ENCODE results near the gene KDM4C.
"Not testable (repeated sequence)": the region's sequence is repeated elsewhere in the genome, so short reads cannot be mapped to it uniquely, and the experiment has no call there.

The KDM4C gene

DNA sequence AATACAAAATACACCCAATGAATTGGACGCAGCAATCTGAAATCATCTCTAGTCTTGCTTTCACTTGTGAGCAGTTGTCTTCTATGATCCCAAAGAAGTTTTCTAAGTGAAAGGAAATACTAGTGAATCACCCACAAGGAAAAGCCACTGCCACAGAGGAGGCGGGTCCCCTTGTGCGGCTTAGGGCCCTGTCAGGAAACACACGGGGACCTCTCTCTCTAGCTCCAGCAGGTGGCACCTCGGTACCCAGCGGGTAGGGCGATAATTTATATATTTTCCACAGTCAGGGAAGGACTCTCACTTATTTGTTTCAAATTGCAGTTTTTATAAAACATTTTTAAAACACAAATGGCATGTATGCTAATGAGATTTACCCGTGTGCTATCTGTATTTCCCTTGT lies 417.1 kb downstream of the KDM4C start:
- FAIRE-seq: no peak
- DNase-seq (ENCODE audit: insufficient read length): no peak
- TF ChIP-seq POLR2A (IDR thresholded peaks at IDR 0.05; ENCODE audit: low read depth, low read length) (no peak), TAF1 (IDR thresholded peaks at IDR 0.05; ENCODE audit: borderline replicate concordance, low read depth, low read length) (no peak), POLR2AphosphoS5 (IDR thresholded peaks at IDR 0.05; ENCODE audit: low read depth, low read length) (no peak)

DNA sequence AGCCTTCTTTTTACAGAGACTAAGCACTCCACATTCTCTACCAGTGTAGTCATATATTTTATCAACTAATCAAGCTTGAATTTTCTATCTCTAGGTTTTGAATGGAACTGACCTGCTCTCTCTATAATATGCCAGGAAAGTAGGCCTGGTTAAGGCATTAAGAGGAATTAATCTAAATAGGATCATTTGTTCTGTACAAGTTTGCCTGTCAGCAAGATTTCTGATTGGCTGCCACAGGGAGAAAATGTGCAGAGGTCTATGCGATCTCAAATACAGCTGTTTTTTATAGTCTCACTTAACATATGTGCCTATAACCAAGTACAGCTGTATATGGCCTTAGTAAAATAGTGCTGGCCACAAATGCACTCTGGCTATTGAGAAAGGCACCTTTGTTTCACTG lies 418.8 kb downstream of the KDM4C start:
- TF ChIP-seq POLR2A (IDR thresholded peaks at IDR 0.05; ENCODE audit: low read depth, low read length): no peak
- TF ChIP-seq POLR2AphosphoS5 (IDR thresholded peaks at IDR 0.05; ENCODE audit: low read depth, low read length): no peak
- no peak for TF ChIP-seq TAF1 (IDR thresholded peaks at IDR 0.05; ENCODE audit: borderline replicate concordance, low read depth, low read length)
- DNase-seq (ENCODE audit: insufficient read length): no peak
- no peak for FAIRE-seq

DNA sequence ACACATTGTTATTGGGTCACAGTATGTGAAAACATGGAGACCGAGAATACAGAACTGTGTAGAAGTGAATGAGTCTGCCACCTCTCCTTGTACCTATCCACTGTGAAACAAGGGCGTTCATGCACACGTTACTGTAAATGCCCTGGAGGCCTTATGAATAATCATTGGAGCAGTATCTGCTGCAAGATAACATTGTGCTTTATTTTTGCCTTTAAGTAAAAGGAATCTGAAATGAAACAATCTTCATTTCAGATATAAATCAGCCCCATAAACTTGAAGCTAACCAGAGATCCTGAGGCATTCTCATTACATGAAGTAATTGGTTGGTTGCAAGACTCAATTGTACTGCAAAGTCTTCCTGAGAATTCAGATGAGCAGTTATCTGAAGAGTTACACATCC lies 419.6 kb downstream of the KDM4C start:
- DNase-seq (ENCODE audit: insufficient read length): no peak
- TF ChIP-seq POLR2A (IDR thresholded peaks at IDR 0.05; ENCODE audit: low read depth, low read length): no peak
- no peak for TF ChIP-seq POLR2AphosphoS5 (IDR thresholded peaks at IDR 0.05; ENCODE audit: low read depth, low read length)
- no peak for TF ChIP-seq TAF1 (IDR thresholded peaks at IDR 0.05; ENCODE audit: borderline replicate concordance, low read depth, low read length)
- no peak for FAIRE-seq

DNA sequence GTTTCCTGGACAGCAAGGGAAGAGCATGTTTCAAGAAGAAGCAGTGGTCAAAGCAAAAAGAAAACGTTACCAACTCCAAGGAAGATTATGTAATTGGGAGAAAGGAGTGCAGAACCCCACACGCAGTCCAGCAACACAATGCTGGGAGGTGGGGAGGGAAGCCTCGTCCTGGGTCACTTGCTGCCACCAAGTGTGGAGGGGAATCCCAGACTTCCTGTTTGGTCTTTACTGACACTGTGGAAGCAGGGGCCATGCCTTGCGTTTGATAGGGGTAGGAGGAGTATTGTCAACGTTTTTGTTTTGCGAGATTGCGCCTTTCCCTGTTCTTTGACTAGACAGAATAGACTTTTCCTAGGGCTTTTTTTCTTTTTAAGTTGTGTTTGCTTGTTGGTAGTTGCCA lies 421.0 kb downstream of the KDM4C start:
- TF ChIP-seq TAF1 (IDR thresholded peaks at IDR 0.05; ENCODE audit: borderline replicate concordance, low read depth, low read length) (no peak), POLR2A (IDR thresholded peaks at IDR 0.05; ENCODE audit: low read depth, low read length) (no peak), POLR2AphosphoS5 (IDR thresholded peaks at IDR 0.05; ENCODE audit: low read depth, low read length) (no peak)
- FAIRE-seq (no peak), DNase-seq (ENCODE audit: insufficient read length) (no peak)

DNA sequence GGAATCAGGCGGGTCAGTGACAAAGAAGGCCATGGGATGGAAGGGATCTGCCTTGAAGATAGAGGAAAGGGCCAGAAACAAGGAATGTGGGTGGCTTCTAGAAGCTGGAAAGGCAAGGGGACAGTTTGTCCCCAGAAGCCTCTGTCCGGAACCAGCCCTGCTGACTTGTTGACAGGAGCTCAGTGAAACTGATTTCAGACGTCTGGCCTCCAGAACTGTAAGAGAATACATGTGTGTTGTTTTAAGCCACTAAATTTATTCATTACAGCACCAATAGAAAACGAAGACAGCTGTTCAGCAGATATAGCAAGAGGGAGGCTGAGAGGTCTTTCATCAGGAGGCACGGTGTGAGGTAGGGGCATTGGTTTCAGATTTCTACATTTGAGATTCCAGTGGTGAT lies 422.5 kb downstream of the KDM4C start:
- DNase-seq (ENCODE audit: insufficient read length) (no peak), FAIRE-seq (no peak)
- TF ChIP-seq POLR2A (IDR thresholded peaks at IDR 0.05; ENCODE audit: low read depth, low read length) (no peak), TAF1 (IDR thresholded peaks at IDR 0.05; ENCODE audit: borderline replicate concordance, low read depth, low read length) (no peak), POLR2AphosphoS5 (IDR thresholded peaks at IDR 0.05; ENCODE audit: low read depth, low read length) (no peak)

DNA sequence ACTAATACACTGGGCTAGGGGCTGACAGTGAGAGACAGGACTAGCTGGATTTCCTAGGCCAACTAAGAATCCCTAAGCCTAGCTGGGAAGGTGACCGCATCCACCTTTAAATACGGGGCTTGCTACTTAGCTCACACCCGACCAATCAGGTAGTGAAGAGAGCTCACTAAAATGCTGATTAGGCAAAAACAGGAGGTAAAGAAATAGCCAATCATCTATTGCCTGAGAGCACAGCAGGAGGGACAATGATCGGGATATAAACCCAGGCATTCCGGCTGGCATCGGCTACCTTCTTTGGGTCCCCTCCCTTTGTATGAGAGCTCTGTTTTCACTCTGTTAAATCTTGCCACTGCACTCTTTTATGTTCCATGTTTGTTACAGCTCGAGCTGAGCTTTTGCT lies 425.4 kb downstream of the KDM4C start:
- DNase-seq (ENCODE audit: insufficient read length); FAIRE-seq: not testable (repeated sequence)

DNA sequence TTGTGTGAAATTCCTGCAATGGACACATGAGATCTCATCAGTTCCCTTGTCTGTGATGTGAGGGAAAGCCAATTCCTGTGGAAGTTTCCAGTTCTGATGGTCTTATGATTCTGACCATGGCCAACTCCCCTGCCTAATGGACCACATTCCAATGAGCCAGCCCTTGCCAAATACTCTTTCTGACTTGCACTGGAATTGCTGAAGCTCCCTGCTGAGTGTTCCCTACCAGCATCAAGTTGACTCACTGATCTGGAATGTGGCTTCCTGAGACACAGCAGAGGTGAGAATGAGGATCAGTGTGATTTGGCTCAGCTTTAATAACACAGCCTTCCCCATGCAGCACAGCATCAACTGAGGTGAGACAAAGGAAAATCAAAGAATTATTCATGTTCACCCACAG lies 427.8 kb downstream of the KDM4C start:
- FAIRE-seq (no peak), DNase-seq (ENCODE audit: insufficient read length) (no peak)
- no peak for TF ChIP-seq POLR2AphosphoS5 (IDR thresholded peaks at IDR 0.05; ENCODE audit: low read depth, low read length)
- TF ChIP-seq POLR2A (IDR thresholded peaks at IDR 0.05; ENCODE audit: low read depth, low read length): no peak
- TF ChIP-seq TAF1 (IDR thresholded peaks at IDR 0.05; ENCODE audit: borderline replicate concordance, low read depth, low read length): no peak

DNA sequence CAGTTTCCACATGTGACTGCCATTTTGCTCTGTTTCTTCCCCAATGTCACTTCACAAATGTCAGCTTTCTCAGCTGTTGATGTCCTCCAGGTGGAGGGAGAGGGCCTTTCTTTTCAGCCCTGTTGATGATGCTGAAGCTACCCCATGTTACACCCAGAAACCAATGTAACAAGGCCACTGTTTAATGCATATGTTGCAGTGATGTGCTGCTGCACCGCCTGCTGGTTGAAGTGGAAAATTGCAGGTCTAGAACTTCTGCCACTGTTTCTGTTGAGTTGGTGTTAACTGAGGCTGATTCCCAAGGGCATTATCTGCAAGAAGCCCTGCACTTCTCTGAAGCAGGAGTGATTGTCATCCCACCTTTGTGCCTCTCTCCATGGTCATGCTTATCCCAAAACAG lies 428.4 kb downstream of the KDM4C start:
- no peak for TF ChIP-seq TAF1 (IDR thresholded peaks at IDR 0.05; ENCODE audit: borderline replicate concordance, low read depth, low read length)
- TF ChIP-seq POLR2AphosphoS5 (IDR thresholded peaks at IDR 0.05; ENCODE audit: low read depth, low read length): no peak
- no peak for TF ChIP-seq POLR2A (IDR thresholded peaks at IDR 0.05; ENCODE audit: low read depth, low read length)
- DNase-seq (ENCODE audit: insufficient read length): no peak
- no peak for FAIRE-seq

DNA sequence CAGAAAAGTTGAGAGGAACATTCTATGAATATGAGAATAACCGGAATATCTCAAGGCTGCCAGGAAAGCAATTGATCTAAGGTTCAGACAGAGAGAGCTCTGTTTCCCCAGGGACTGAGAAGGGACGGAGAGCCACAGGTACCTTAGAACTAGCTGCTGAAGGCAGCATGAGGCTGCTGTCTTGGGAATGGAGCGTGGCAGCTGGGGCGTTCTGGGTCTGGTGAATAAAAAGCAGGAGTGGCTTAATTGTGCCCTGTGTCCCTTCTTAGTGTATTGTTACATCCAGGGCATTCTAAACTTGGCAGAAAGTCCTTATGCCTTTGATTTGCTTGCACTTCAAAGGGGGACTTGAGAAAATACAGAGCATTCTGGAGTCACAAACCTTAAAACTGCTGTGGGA lies 434.5 kb downstream of the KDM4C start:
- FAIRE-seq (no peak), DNase-seq (ENCODE audit: insufficient read length) (no peak)
- TF ChIP-seq POLR2A (IDR thresholded peaks at IDR 0.05; ENCODE audit: low read depth, low read length): no peak

DNA sequence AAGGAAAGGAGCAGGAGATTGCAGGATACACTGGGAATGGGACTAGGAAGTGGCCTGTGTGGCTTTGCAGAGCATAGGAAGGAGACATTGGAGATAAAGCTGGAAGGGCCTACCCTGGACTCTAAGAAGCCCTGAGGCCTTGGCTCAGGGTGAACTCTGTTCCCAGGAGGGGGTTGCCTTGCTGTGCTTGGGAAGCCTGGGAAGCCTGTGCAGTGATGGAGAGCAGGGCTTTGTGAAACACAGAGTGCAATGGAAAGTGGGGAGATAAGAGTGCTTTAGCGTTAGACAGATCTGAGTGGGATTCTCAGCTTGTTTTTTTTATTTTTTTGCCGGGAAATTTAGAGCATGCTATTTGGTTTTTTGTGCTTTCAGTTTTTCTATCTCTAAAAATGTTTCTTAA lies 437.8 kb downstream of the KDM4C start:
- TF ChIP-seq POLR2A (IDR thresholded peaks at IDR 0.05; ENCODE audit: low read depth, low read length) (no peak), TAF1 (IDR thresholded peaks at IDR 0.05; ENCODE audit: borderline replicate concordance, low read depth, low read length) (no peak), POLR2AphosphoS5 (IDR thresholded peaks at IDR 0.05; ENCODE audit: low read depth, low read length) (no peak)
- no peak for FAIRE-seq
- no peak for DNase-seq (ENCODE audit: insufficient read length)

DNA sequence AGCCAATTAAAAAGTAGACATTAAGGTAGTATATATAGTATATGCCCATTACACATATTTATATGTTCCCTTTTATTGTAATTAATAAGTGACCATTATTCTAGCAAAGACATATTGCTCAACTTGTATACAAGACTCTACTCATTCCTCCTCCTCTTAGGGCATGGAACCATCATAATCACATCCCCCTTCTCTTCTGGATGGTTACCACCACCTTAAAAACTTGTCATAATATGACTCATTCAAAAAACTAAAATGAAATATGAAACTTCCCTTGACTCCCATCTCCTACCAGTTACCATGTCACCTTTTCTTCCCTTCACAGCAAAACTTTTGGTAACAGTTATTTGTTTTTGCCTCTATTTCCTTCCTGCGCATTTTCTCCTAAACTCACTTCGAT lies 438.7 kb downstream of the KDM4C start:
- DNase-seq (ENCODE audit: insufficient read length) (no peak), FAIRE-seq (no peak)
- no peak for TF ChIP-seq POLR2A (IDR thresholded peaks at IDR 0.05; ENCODE audit: low read depth, low read length)
- TF ChIP-seq POLR2AphosphoS5 (IDR thresholded peaks at IDR 0.05; ENCODE audit: low read depth, low read length): no peak
- no peak for TF ChIP-seq TAF1 (IDR thresholded peaks at IDR 0.05; ENCODE audit: borderline replicate concordance, low read depth, low read length)

DNA sequence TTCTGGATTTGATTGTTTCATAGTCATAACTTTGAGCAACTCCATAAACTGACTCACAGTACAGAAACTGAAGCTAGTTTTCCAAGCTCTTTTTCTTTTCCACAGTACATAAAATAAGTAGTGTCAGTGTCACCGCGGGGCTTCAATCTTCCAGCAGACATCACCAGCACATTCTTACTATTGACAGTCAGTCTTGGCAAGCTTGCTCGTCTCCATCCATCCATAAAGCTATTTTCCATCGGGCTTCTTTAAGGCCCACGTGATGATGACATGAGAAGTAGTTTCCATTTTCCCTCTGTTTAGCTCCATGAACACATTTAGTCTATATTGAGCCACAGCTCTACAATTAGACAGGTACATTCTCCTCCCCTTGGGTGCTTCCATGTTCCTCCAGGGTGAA lies 443.4 kb downstream of the KDM4C start:
- DNase-seq (ENCODE audit: insufficient read length) (no peak), FAIRE-seq (no peak)
- TF ChIP-seq POLR2AphosphoS5 (IDR thresholded peaks at IDR 0.05; ENCODE audit: low read depth, low read length) (no peak), POLR2A (IDR thresholded peaks at IDR 0.05; ENCODE audit: low read depth, low read length) (no peak), TAF1 (IDR thresholded peaks at IDR 0.05; ENCODE audit: borderline replicate concordance, low read depth, low read length) (no peak)

DNA sequence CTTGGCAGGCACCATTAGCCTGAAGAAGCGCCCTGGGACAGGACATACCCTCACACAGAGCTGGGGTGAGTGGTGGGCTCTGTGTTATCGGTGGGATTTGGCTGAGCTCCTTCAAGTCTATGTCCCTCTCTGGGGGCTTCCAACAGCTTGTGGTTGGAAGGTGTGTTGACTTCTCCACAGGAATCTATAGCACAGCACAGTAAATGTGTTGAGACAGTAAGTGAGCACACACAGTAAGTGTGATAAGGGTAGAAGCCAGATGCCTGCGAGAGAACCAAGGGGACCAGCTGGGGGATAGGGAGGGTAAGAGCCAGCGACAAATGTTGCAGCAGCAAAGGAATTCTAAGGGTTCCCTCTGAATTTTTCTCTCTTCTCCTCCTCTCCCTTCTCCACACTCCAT lies 448.0 kb downstream of the KDM4C start:
- DNase-seq (ENCODE audit: insufficient read length) (no peak), FAIRE-seq (no peak)
- TF ChIP-seq POLR2AphosphoS5 (IDR thresholded peaks at IDR 0.05; ENCODE audit: low read depth, low read length): no peak
- TF ChIP-seq POLR2A (IDR thresholded peaks at IDR 0.05; ENCODE audit: low read depth, low read length): no peak
- TF ChIP-seq TAF1 (IDR thresholded peaks at IDR 0.05; ENCODE audit: borderline replicate concordance, low read depth, low read length): no peak
